ENCODE measurements around the gene ALKBH5. TPM values are rescaled to one million over a fixed set of nuclear protein-coding genes. Genes with fewer than 3 reads are reported as not detected.

The ALKBH5 gene
- total and polyA plus RNA-seq, 2 of the 8 experiments (the other 6 are each of a cell fraction or from before 2014, with no cell fraction given) = 63.7 to 86.4 TPM

GRCh38 chr17:18190628-18191235 lies 7.1 kb downstream of the ALKBH5 start (continued):
- no peak for TF ChIP-seq CHD7 (IDR thresholded peaks at IDR 0.05; ENCODE audit: insufficient replicate concordance, low read length)
- TF ChIP-seq YY1 (IDR thresholded peaks at IDR 0.05; ENCODE audit: low read depth, low read length) = no peak
- TF ChIP-seq CREB1 (IDR thresholded peaks at IDR 0.05) = no peak
- TF ChIP-seq SP2 (IDR thresholded peaks at IDR 0.05; ENCODE audit: low read length) = no peak
- TF ChIP-seq, protein P1, sequence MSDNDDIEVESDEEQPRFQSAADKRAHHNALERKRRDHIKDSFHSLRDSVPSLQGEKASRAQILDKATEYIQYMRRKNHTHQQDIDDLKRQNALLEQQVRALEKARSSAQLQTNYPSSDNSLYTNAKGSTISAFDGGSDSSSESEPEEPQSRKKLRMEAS (IDR thresholded peaks at IDR 0.05) = no peak
- no peak for TF ChIP-seq SIN3A (conservative IDR thresholded peaks at IDR 0.05 in 1 of 2, IDR thresholded peaks at IDR 0.05 in 1 of 2; ENCODE audit: low read depth in 1 of 2, low read length in 2 of 2)
- no peak for TF ChIP-seq RBBP5 (IDR thresholded peaks at IDR 0.05; ENCODE audit: borderline replicate concordance, low read depth, low read length)
- TF ChIP-seq HDAC2 (IDR thresholded peaks at IDR 0.05; ENCODE audit: borderline replicate concordance in 1 of 2, low read depth in 2 of 2, low read length in 2 of 2) = no peak
- no peak for TF ChIP-seq POLR2AphosphoS5 (IDR thresholded peaks at IDR 0.05; ENCODE audit: low read depth, low read length)
